Skeletal muscle tissue (tissue), 4 donors: ENCODE data around the gene VMP1. TPM values are rescaled to one million over a fixed set of nuclear protein-coding genes. Genes with fewer than 3 reads are reported as not detected.
"Not testable (repeated sequence)": the region's sequence is repeated elsewhere in the genome, so short reads cannot be mapped to it uniquely, and the experiment has no call there.

Source experiments
- H3K27ac ChIP-seq: one replicate; pipeline ENCODE4 v1.7.0; 2013; ENCODE audit warnings: mild to moderate bottlenecking, low read depth, low read length, inconsistent platforms
- H3K27me3 ChIP-seq, 3 donors: one replicate each; pipeline ENCODE4 v1.7.0; 2013; ENCODE audit warnings: low read length in 3 of 3; ENCODE audit not compliant: control insufficient read depth in 3 of 3, insufficient read depth in 3 of 3
- H3K36me3 ChIP-seq, 3 donors: one replicate each; pipeline ENCODE4 v1.7.0; 2013; ENCODE audit warnings: low read length in 3 of 3; ENCODE audit not compliant: control insufficient read depth in 3 of 3, insufficient read depth in 3 of 3
- H3K4me1 ChIP-seq, 3 donors: one replicate each; pipeline ENCODE4 v1.7.0; 2013; ENCODE audit warnings: low read length in 3 of 3, mild to moderate bottlenecking in 3 of 3; ENCODE audit not compliant: control insufficient read depth in 3 of 3, insufficient read depth in 3 of 3
- H3K4me3 ChIP-seq, 3 donors: one replicate each; pipeline ENCODE4 v1.7.0; 2013; ENCODE audit warnings: low read length in 3 of 3
- H3K9ac ChIP-seq, 3 donors: one replicate each; pipeline ENCODE4 v1.7.0; 2013; ENCODE audit warnings: low read length in 3 of 3, mild to moderate bottlenecking in 3 of 3, moderate library complexity in 2 of 3, low read depth in 1 of 3
- H3K9me3 ChIP-seq, 3 donors: one replicate each; pipeline ENCODE4 v1.7.0; 2013; ENCODE audit warnings: low read length in 3 of 3; ENCODE audit not compliant: control insufficient read depth in 3 of 3
- total RNA-seq: library from RNA; depleted of rRNA; stranded (reverse); fragments of >200 nt; gene quantifications from one replicate; pipeline ENCODE4 v1.2.3, GENCODE V29; 2014
- donor health status: Osteomylitis.

VMP1 gene
- total RNA-seq, 1 donor from 2014 or later, result 128 TPM

GRCh38 chr17:59748591-59748990, 41.1 kb downstream of the VMP1 start:
- Histone ChIP-seq H3K9ac (no peak overlapping the region), H3K36me3 (no peaks in the 10 kb centered on the region), H3K4me3 (no peak overlapping the region), H3K4me1 (no peaks in the 10 kb centered on the region), H3K27ac (no peak overlapping the region), H3K27me3 (no peaks in the 10 kb centered on the region), H3K9me3 (no peaks in the 10 kb centered on the region)

GRCh38 chr17:59751955-59752413, 44.5 kb downstream of the VMP1 start:
- H3K4me3 ChIP-seq, result no peak overlapping the region
- no peak overlapping the region for H3K9ac ChIP-seq
- no peaks in the 10 kb centered on the region for H3K27me3 ChIP-seq
- H3K4me1 ChIP-seq, result no peaks in the 10 kb centered on the region
- no peak overlapping the region for H3K27ac ChIP-seq
- H3K9me3 ChIP-seq, result no peaks in the 10 kb centered on the region
- peaks cover 0 to 2% (median 0%) of the 10 kb centered on the region in 3 donors for H3K36me3 ChIP-seq

GRCh38 chr17:59752446-59752845, 45.0 kb downstream of the VMP1 start:
- peaks cover 0 to 2% (median 0%) of the 10 kb centered on the region in 3 donors for H3K36me3 ChIP-seq
- H3K4me3 ChIP-seq, result no peak overlapping the region
- no peak overlapping the region for H3K27ac ChIP-seq
- H3K9me3 ChIP-seq, result no peaks in the 10 kb centered on the region
- no peaks in the 10 kb centered on the region for H3K4me1 ChIP-seq
- no peak overlapping the region for H3K9ac ChIP-seq
- H3K27me3 ChIP-seq, result no peaks in the 10 kb centered on the region

- no peak overlapping the region for H3K9ac ChIP-seq
- peaks cover 0 to 2% (median 0%) of the 10 kb centered on the region in 3 donors for H3K36me3 ChIP-seq
- H3K9me3 ChIP-seq, result no peaks in the 10 kb centered on the region
- no peaks in the 10 kb centered on the region for H3K4me1 ChIP-seq
- no peak overlapping the region for H3K4me3 ChIP-seq
- no peak overlapping the region for H3K27ac ChIP-seq
- H3K27me3 ChIP-seq, result no peaks in the 10 kb centered on the region
These were observed 45.5 kb downstream of the VMP1 start for GRCh38 chr17:59752922-59753321.

- peak overlapping the region in 2 of 3 donors; percentile 45 to 66 for H3K9ac ChIP-seq
- no peaks in the 10 kb centered on the region for H3K9me3 ChIP-seq
- H3K27ac ChIP-seq, result peak overlapping the region; percentile 74
- H3K36me3 ChIP-seq, result peaks cover 0 to 2% (median 0%) of the 10 kb centered on the region in 3 donors
- no peaks in the 10 kb centered on the region for H3K4me1 ChIP-seq
- peak overlapping the region in 1 of 3 donors; percentile 59 for H3K4me3 ChIP-seq
- no peaks in the 10 kb centered on the region for H3K27me3 ChIP-seq
These were observed 46.3 kb downstream of the VMP1 start for GRCh38 chr17:59753522-59754467.

GRCh38 chr17:59754552-59754951, 47.1 kb downstream of the VMP1 start:
- Histone ChIP-seq H3K36me3 (peaks cover 0 to 2% (median 0%) of the 10 kb centered on the region in 3 donors), H3K27ac (peak overlapping the region; percentile 74), H3K27me3 (no peaks in the 10 kb centered on the region), H3K4me3 (no peak overlapping the region), H3K9ac (no peak overlapping the region), H3K4me1 (no peaks in the 10 kb centered on the region), H3K9me3 (no peaks in the 10 kb centered on the region)

- not testable (repeated sequence) for H3K4me1 ChIP-seq, H3K9me3 ChIP-seq, H3K9ac ChIP-seq, H3K36me3 ChIP-seq, H3K4me3 ChIP-seq, H3K27me3 ChIP-seq
- H3K27ac ChIP-seq, result peak overlapping the region; percentile 74
These were observed 47.6 kb downstream of the VMP1 start for GRCh38 chr17:59755069-59755468.

- Histone ChIP-seq H3K4me1 (no peaks in the 10 kb centered on the region), H3K9me3 (no peaks in the 10 kb centered on the region), H3K27ac (peak overlapping the region; percentile 74), H3K9ac (no peak overlapping the region), H3K36me3 (peaks cover 0 to 2% (median 0%) of the 10 kb centered on the region in 3 donors), H3K27me3 (no peaks in the 10 kb centered on the region), H3K4me3 (no peak overlapping the region)
These were observed 48.9 kb downstream of the VMP1 start for GRCh38 chr17:59756236-59756818.

GRCh38 chr17:59757043-59757442, 49.6 kb downstream of the VMP1 start:
- Histone ChIP-seq H3K4me3 (no peak overlapping the region), H3K4me1 (no peaks in the 10 kb centered on the region), H3K27ac (peak overlapping the region; percentile 74), H3K27me3 (no peaks in the 10 kb centered on the region), H3K9ac (no peak overlapping the region), H3K36me3 (peaks cover 0 to 2% (median 0%) of the 10 kb centered on the region in 3 donors), H3K9me3 (no peaks in the 10 kb centered on the region)

- no peak overlapping the region for H3K27ac ChIP-seq
- no peaks in the 10 kb centered on the region for H3K27me3 ChIP-seq
- no peak overlapping the region for H3K9ac ChIP-seq
- no peaks in the 10 kb centered on the region for H3K9me3 ChIP-seq
- H3K4me3 ChIP-seq, result no peak overlapping the region
- H3K4me1 ChIP-seq, result no peaks in the 10 kb centered on the region
- H3K36me3 ChIP-seq, result peaks cover 0 to 2% (median 0%) of the 10 kb centered on the region in 3 donors
These were observed 50.0 kb downstream of the VMP1 start for GRCh38 chr17:59757470-59757869.
